Astrocyte (in vitro differentiated cells and primary cell): ENCODE results near the gene SSH2. TPM values are rescaled to one million over a fixed set of nuclear protein-coding genes. Genes with fewer than 3 reads are reported as not detected.

Experiments
- DNase-seq: peaks from one replicate; pipeline ENCODE4 v3.0.0-alpha.2; 2010; ENCODE audit warnings: low read depth
- FAIRE-seq: peaks from 2 replicates; lab custom pipeline; 2011; peaks lifted over from hg19 to GRCh38; lab: Jason Lieb, UNC
- H2AFZ ChIP-seq: 2 replicates; pipeline ENCODE4 v1.6.0; 2012; ENCODE audit warnings: low read depth, low read length, inconsistent platforms
- H3K27ac ChIP-seq: 2 replicates; pipeline ENCODE4 v1.5.1; 2011; ENCODE audit warnings: low read depth, low read length, inconsistent platforms
- H3K27me3 ChIP-seq: 2 replicates; pipeline ENCODE4 v1.6.0; 2011; ENCODE audit warnings: low read length, inconsistent platforms; ENCODE audit not compliant: insufficient read depth
- H3K36me3 ChIP-seq: 2 replicates; pipeline ENCODE4 v1.5.1; 2011; ENCODE audit warnings: low read length, inconsistent platforms; ENCODE audit not compliant: insufficient read depth
- H3K4me1 ChIP-seq: 2 replicates; pipeline ENCODE4 v1.5.1; 2011; ENCODE audit warnings: low read length, inconsistent platforms; ENCODE audit not compliant: insufficient read depth
- H3K4me2 ChIP-seq: 2 replicates; pipeline ENCODE4 v1.6.0; 2012; ENCODE audit warnings: low read length, inconsistent platforms
- H3K4me3 ChIP-seq: 2 replicates; pipeline ENCODE4 v1.5.1; 2011; ENCODE audit warnings: low read depth, mild to moderate bottlenecking, low read length, inconsistent platforms; ENCODE audit not compliant: insufficient read depth
- H3K79me2 ChIP-seq: 2 replicates; pipeline ENCODE4 v1.6.0; 2012; ENCODE audit warnings: mild to moderate bottlenecking, low read length, inconsistent platforms; ENCODE audit not compliant: insufficient read depth
- H3K9ac ChIP-seq: 2 replicates; pipeline ENCODE4 v1.6.0; 2012; ENCODE audit warnings: mild to moderate bottlenecking, low read length, inconsistent platforms
- H3K9me3 ChIP-seq: 2 replicates; pipeline ENCODE4 v1.5.1; 2012; ENCODE audit warnings: low read depth, mild to moderate bottlenecking, low read length, inconsistent platforms; ENCODE audit not compliant: insufficient read depth
- H4K20me1 ChIP-seq: 2 replicates; pipeline ENCODE4 v1.6.0; 2012; ENCODE audit warnings: low read length, inconsistent platforms; ENCODE audit not compliant: insufficient read depth
- H3K27ac Mint-ChIP-seq: one replicate; pipeline ENCODE4 v1.8.0; 2021; ENCODE audit warnings: mild to moderate bottlenecking, mixed read lengths; ENCODE audit not compliant: unreplicated experiment
- H3K27me3 Mint-ChIP-seq: one replicate; pipeline ENCODE4 v1.8.0; 2021; ENCODE audit warnings: low read depth, mixed read lengths; ENCODE audit not compliant: unreplicated experiment
- H3K36me3 Mint-ChIP-seq: one replicate; pipeline ENCODE4 v1.8.0; 2021; ENCODE audit warnings: low read depth, mixed read lengths; ENCODE audit not compliant: unreplicated experiment
- H3K4me1 Mint-ChIP-seq: one replicate; pipeline ENCODE4 v1.8.0; 2021; ENCODE audit warnings: low read depth, mixed read lengths; ENCODE audit not compliant: unreplicated experiment
- H3K4me3 Mint-ChIP-seq: one replicate; pipeline ENCODE4 v1.8.0; 2021; ENCODE audit warnings: mild to moderate bottlenecking, moderate library complexity, mixed read lengths; ENCODE audit not compliant: unreplicated experiment
- H3K9me3 Mint-ChIP-seq: one replicate; pipeline ENCODE4 v1.8.0; 2021; ENCODE audit warnings: mild to moderate bottlenecking, mixed read lengths; ENCODE audit not compliant: unreplicated experiment
- CTCF ChIP-seq: IDR thresholded peaks from 2 replicates; pipeline ENCODE4 v1.5.1; 2011; ENCODE audit warnings: low read depth, mild to moderate bottlenecking, inconsistent platforms, low read length, moderate library complexity; ENCODE audit not compliant: insufficient read depth
- EZH2 ChIP-seq: IDR thresholded peaks from 2 replicates; pipeline ENCODE4 v1.6.1; 2012; ENCODE audit warnings: mild to moderate bottlenecking, low read length, inconsistent platforms; ENCODE audit not compliant: insufficient read depth
- total RNA-seq: library from RNA; stranded (reverse); gene quantifications from 2 replicates; pipeline ENCODE4 v1.2.1, GENCODE V29; 2021

SSH2 gene
- total RNA-seq, 1 donor from 2014 or later = 31.1 TPM

- no peaks in the 10 kb centered on the region for H3K36me3 Mint-ChIP-seq
- no peak overlapping the region for H2AFZ ChIP-seq
- DNase-seq (no peak), FAIRE-seq (no peak)
- H3K4me3 ChIP-seq = no peak overlapping the region
- no peaks in the 10 kb centered on the region for H3K36me3 ChIP-seq
- no peak overlapping the region for H3K27ac Mint-ChIP-seq
- H3K4me1 ChIP-seq = peaks cover 5% of the 10 kb centered on the region
- no peak overlapping the region for H3K4me3 Mint-ChIP-seq
- peaks cover 13% of the 10 kb centered on the region for H3K4me1 Mint-ChIP-seq
- H3K4me2 ChIP-seq = no peak overlapping the region
- H3K79me2 ChIP-seq = peaks cover 9% of the 10 kb centered on the region
- no peaks in the 10 kb centered on the region for H3K27me3 ChIP-seq
- H4K20me1 ChIP-seq = no peaks in the 10 kb centered on the region
- TF ChIP-seq CTCF (no peak), EZH2 (no peak)
- H3K27ac ChIP-seq = no peak overlapping the region
- no peaks in the 10 kb centered on the region for H3K27me3 Mint-ChIP-seq
- H3K9me3 Mint-ChIP-seq = no peaks in the 10 kb centered on the region
- H3K9me3 ChIP-seq = no peaks in the 10 kb centered on the region
- H3K9ac ChIP-seq = no peak overlapping the region
These were observed 96.2 kb downstream of the SSH2 start for GRCh38 chr17:29833801-29834200.

DNA sequence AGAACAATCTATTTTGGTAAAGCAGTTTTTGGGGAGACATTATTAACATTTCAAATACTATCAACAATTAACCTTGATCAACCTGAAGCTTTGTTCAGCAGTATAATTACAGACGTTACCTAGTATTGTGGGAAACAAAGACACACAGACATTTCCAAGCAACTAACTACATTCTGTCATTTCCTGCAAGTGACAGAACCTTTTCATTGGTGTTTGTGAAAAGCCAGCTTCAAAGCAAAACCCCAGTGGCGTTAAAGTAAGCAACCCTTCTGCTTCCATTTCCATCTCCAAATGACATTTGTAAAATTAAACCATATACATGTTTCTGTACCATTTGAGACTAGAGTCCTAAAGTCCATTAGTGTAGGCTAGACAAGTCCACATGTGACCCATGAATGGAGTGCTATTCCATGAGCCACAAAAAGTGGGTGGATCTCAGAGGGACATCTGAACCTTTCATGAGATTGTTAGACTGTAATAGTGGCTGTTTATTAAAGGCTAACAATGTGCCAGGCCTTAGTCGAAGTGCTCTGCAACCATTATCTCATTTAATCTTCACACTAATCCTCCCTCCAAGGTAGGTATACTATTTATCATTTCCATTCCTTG, 101.2 kb downstream of the SSH2 start:
- no peak overlapping the region for H3K4me2 ChIP-seq
- Mint-ChIP-seq H3K9me3 (no peaks in the 10 kb centered on the region), H3K27me3 (no peaks in the 10 kb centered on the region), H3K4me3 (no peak overlapping the region), H3K4me1 (peaks cover 4% of the 10 kb centered on the region), H3K27ac (no peak overlapping the region), H3K36me3 (no peaks in the 10 kb centered on the region)
- no peak overlapping the region for H3K4me3 ChIP-seq
- no peak overlapping the region for H3K27ac ChIP-seq
- H3K4me1 ChIP-seq = no peaks in the 10 kb centered on the region
- no peak for DNase-seq
- TF ChIP-seq EZH2 (no peak), CTCF (no peak)
- H4K20me1 ChIP-seq = peaks cover 3% of the 10 kb centered on the region
- no peaks in the 10 kb centered on the region for H3K27me3 ChIP-seq
- H3K79me2 ChIP-seq = no peaks in the 10 kb centered on the region
- H2AFZ ChIP-seq = no peak overlapping the region
- no peak overlapping the region for H3K9ac ChIP-seq
- no peaks in the 10 kb centered on the region for H3K36me3 ChIP-seq
- FAIRE-seq = no peak
- H3K9me3 ChIP-seq = no peaks in the 10 kb centered on the region

GRCh38 chr17:29827179-29827578, 102.8 kb downstream of the SSH2 start:
- no peaks in the 10 kb centered on the region for H3K27me3 ChIP-seq
- H3K27ac Mint-ChIP-seq = no peak overlapping the region
- TF ChIP-seq CTCF = no peak
- no peak for TF ChIP-seq EZH2
- no peak overlapping the region for H3K4me3 Mint-ChIP-seq
- no peak for DNase-seq
- no peaks in the 10 kb centered on the region for H3K9me3 ChIP-seq
- no peaks in the 10 kb centered on the region for H3K4me1 ChIP-seq
- H3K79me2 ChIP-seq = no peaks in the 10 kb centered on the region
- no peak overlapping the region for H3K4me2 ChIP-seq
- no peaks in the 10 kb centered on the region for H3K36me3 ChIP-seq
- peaks cover 6% of the 10 kb centered on the region for H4K20me1 ChIP-seq
- no peaks in the 10 kb centered on the region for H3K9me3 Mint-ChIP-seq
- peaks cover 4% of the 10 kb centered on the region for H3K4me1 Mint-ChIP-seq
- no peak overlapping the region for H3K27ac ChIP-seq
- H3K9ac ChIP-seq = no peak overlapping the region
- no peaks in the 10 kb centered on the region for H3K27me3 Mint-ChIP-seq
- H3K4me3 ChIP-seq = no peak overlapping the region
- FAIRE-seq = no peak
- H3K36me3 Mint-ChIP-seq = no peaks in the 10 kb centered on the region
- no peak overlapping the region for H2AFZ ChIP-seq
